ENCODE results near the gene VTI1A.

- no peak for TF ChIP-seq CTCF (IDR thresholded peaks at IDR 0.05; ENCODE audit: poor library complexity)
- no peak for TF ChIP-seq EZH2phosphoT487 (IDR thresholded peaks at IDR 0.05; ENCODE audit: low read depth, severe bottlenecking, unreplicated experiment)
- TF ChIP-seq EZH2 (IDR thresholded peaks at IDR 0.05; ENCODE audit: borderline replicate concordance) = no peak
Observed at GRCh38 chr10:112484399-112484798, 37.4 kb downstream of the VTI1A start.
